HG03521 (cell line): Measurements from ENCODE around the gene NOM1.

Experiments used
- ATAC-seq: cut with Tn5 transposase; IDR thresholded peaks from one replicate; pipeline ENCODE4 v1.9.1; 2021; ENCODE audit warnings: mild to moderate bottlenecking, moderate library complexity; ENCODE audit not compliant: unreplicated experiment

Gene NOM1

DNA sequence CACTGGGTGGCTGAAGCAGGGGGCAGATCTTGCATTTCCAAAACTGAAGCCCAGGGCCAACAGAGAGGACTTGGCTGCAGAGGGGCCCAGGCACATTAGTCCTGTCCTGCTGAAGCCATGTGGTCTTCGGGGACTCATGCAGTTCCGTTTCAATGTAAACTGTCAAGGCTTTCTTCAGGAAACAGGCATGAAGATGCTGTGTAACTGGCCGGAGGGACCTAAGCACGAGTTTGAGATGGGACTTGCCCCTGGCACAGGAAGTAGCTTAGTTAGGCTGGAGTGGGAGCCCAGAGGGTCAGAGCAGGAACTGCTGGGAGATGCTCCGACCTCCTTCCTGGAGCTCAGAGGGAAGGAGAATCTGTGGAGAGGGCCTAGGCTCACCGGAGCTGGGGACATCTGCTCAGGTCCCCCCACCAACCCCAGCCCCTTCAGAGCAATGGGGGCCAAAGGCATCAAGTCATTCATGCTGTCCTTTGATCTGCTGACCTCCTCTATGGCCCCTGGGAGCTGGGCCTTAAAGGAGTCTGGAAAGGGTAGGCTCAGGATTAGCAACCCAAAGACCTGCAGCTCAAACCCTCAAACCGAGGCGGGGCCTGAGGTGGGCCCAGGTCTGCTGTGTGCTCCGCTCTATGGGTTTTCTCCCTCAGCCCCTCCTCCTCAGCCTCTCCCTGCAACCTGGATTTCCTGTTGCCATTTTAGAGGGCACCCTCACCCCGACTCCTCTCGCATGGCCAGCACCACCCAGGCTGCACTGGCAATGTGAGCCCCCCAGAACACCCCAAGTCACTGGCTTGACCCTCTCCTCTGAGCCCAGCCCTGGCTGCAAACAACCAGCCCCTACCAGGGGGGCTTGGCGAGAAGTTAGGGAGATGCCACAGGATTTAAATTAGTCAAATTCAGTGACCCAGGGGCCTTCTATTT, 65.4 kb downstream of the NOM1 start:
- no peak for ATAC-seq

DNA sequence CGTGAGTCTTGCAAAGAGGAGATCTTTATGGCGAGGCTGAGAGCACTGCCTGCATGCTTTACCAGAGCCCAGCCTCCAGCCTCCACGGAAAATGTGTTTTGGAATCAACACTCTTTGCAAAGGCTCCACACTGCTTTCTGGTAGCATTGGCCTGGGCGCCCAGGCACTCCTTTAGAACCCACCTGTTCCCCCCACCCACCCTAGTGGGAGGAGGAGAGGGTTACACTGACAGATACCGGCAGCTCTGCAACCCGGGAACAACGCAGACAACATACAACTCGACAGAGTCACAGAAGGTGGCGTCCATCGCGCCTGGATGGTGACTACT, 66.5 kb downstream of the NOM1 start:
- ATAC-seq: no peak

DNA sequence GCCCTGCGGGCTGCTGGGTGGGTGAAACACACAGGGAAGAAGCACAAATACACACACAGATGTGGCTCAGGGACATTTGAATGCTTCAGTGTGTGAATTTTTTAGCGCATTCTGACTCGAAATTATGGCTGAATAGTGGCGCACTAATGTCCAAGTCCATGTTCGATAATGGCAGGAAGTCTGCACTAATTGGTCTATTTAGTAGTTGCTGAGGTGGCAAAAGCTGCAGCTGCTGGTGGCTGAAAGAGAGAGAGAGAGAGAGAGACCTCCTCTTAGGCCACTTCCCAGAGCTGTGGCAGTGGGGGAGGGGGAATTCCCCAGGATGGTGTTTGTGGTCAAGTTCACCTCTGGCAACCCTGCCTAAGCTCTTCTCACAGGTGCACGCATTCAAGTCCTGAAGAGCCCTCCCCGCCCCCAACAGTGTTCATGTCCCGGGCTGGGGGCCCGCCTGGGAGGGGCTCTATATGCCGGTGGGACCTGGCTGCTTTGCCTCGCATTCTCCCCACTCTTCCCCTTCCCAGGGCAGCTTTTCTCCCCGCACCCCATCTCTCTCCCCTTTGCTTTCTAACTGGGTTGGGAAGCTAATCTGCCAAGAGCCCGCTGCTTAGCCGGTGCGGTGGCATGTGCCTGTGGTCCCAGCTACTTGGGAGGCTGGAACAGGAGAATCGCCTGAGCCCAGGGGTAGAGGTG, 67.0 kb downstream of the NOM1 start:
- ATAC-seq: peak; percentile 49

- no peak for ATAC-seq
Measured at GRCh38 chr7:157017149-157017548, 67.6 kb downstream of the NOM1 start.

- no peak for ATAC-seq
Measured at GRCh38 chr7:157017603-157018327, 68.3 kb downstream of the NOM1 start.

- ATAC-seq: no peak
Measured at GRCh38 chr7:157018328-157018996, 69.0 kb downstream of the NOM1 start.

DNA sequence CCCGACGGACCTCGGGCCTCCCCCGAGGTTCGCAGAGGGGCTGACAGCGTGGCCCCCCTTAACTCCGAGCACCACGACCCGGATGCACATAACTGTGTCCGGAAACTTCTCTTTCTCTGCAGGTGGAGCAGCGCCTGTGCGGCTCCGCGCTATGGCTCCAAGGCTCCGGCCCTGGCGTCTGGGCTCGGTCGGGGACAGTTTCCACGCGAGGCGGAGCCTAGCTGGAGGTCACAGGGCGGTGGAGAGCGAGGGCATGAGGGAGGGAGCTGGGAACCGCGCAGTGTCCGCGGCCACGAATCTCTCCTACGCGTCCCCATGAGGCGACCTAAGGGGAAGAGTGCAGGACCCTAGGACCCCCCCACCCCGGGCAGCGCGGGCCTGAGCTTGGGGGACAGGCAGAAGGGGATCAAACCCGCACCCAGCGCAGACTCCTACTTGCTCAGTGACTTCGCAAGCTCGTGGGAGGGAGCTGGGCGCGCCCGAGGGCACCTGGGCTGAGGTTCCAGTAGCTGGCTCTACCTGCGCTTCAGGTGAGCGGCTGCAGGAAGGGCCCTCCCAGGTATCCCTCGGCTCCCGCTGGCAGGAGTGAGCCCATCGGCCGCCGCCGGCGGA, 69.6 kb downstream of the NOM1 start:
- no peak for ATAC-seq

DNA sequence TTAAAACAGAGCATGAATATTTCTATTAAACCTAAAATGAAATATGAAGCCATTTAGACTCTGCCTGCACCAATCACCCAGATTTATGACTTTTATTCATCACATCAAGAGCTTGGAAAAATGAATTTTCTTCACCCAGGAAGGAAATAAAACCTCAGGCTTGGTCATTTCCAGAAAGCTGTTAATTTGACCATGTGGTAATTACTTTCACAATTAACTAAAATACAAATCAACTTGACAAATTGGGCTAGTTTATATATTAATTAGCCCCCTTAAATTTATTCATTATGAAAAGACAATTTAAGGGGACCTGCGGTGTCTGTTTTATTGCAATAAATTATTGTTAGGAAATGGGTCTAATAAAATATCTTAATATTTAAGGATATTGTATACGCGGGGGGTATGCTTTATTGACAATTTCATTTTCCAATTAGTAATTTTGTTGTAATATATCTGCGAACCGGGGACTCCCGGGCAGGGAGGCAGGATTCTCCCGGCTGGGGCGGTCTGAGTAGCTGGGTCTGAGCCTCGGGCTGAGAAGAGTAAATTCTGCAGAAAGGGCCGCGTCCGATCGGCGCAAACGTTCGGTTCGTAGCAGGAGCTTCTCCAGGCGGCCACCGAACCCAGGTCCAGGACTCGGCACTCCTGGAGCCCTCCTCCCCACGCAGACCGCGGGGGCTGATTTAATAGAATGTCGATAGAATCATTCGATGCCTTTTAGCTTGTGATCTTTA, 70.4 kb downstream of the NOM1 start:
- ATAC-seq: no peak

DNA sequence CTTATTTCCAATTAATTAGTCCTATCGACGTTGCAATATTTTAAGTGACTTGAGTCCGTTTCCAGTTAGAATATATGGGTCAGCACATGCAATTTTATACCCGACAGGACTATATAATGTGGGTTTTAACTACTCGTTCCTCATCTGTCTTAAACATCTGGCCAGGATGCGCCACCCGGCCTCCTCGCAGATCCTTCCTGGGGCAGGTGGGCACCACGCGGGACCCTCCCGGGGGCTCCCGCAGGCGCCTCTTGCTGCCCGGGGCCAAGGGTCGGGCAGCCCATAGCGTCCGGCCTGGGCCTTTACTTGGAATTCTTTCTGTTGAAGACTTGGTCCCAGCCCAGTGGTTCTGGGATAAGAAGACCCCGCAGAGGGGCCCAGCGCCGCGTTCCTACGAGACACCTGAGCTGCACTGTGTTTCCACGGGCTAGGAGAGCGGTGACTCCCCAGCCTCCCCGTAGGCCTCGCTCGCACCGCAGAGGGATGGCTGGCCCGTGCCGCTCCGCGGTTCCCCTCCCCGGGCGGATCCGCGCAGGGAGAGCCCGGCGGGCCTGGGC, 71.1 kb downstream of the NOM1 start:
- ATAC-seq: no peak

DNA sequence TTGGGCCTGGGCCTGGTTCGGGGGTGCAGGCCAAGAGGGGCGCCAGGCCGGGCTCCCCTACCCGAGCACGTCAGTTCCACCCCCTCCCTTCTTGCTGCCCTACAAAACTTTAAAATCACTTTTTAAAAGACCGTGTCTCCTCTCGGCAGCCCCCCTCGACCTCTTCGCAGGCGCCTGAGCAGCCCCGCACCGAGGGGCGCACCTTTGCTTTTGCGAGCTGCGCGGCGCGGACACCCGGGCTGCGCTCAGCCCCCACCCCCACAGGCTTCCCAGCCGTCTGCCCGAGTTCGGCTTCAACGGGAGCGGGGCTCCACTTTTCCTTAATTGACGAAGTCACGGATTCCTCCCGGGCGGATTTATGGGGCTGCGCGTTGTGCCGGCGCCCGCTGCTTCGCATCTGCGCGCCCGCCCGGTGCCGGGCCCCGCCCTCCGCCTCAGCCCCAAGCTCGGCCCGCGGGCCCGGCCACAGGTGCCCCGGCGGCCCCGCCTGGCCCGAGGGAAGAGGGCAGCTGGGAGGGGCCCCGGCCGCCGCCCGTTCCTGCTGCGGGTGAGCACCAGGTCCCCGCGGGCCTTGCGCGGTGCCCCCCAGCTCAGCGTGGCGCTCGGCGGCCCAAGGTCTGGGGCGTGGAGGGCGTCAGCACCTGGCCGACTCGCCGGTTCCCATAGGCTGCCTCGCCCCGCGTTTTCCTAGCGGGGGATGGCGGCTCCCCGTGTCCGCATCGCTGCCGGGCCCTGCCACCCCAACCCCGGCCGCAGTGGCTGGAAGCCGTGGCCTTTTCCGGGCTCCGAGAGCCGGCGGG, 71.8 kb downstream of the NOM1 start:
- ATAC-seq: no peak

GRCh38 chr7:157021871-157022680, 72.6 kb downstream of the NOM1 start:
- ATAC-seq: no peak
